ENCODE measurements around the gene WRAP73.

Gene WRAP73

GRCh38 chr1:3614755-3615742 lies 34.9 kb downstream of the WRAP73 start:
- H3K36me3 Mint-ChIP-seq (ENCODE audit: low read depth), result no peaks in the 10 kb centered on the region
- peak; percentile 57 to 62 (median 61) for TF ChIP-seq CTCF (IDR thresholded peaks at IDR 0.05; ENCODE audit: unreplicated experiment in 3 of 3)

GRCh38 chr1:3612123-3612522 lies 37.8 kb downstream of the WRAP73 start:
- TF ChIP-seq CTCF (IDR thresholded peaks at IDR 0.05; ENCODE audit: unreplicated experiment in 3 of 3), result no peak
- Mint-ChIP-seq H3K9me3 (no peaks in the 10 kb centered on the region), H3K4me1 (peaks cover 48% of the 10 kb centered on the region), H3K36me3 (ENCODE audit: low read depth) (no peaks in the 10 kb centered on the region), H3K27me3 (ENCODE audit: low read depth) (peaks cover 36% of the 10 kb centered on the region), H3K27ac (no peak overlapping the region), H3K4me3 (peak overlapping the region; percentile 68 to 79 (median 78))

More at GRCh38 chr1:3614755-3615742, 34.9 kb downstream of the WRAP73 start:
- Mint-ChIP-seq H3K4me1 (peaks cover 46% of the 10 kb centered on the region), H3K27me3 (ENCODE audit: low read depth) (peaks cover 55% of the 10 kb centered on the region), H3K27ac (peak overlapping the region in 2 of 3 experiments; percentile 41 to 72), H3K9me3 (no peaks in the 10 kb centered on the region), H3K4me3 (peak overlapping the region in 1 of 3 experiments; percentile 56)

- peaks cover 48% of the 10 kb centered on the region for H3K4me1 Mint-ChIP-seq
- peaks cover 30% of the 10 kb centered on the region for H3K27me3 Mint-ChIP-seq (ENCODE audit: low read depth)
- H3K36me3 Mint-ChIP-seq (ENCODE audit: low read depth), result no peaks in the 10 kb centered on the region
Measured at GRCh38 chr1:3611170-3612019, 38.5 kb downstream of the WRAP73 start, which contains the start of gene MEGF6. Gene MEGF6, minus strand, starts transcription at chr1:3611508. Its CDS starts 240 bp downstream, at chr1:3611268.

GRCh38 chr1:3610527-3611169 lies 39.3 kb downstream of the WRAP73 start:
- H3K9me3 Mint-ChIP-seq, result no peaks in the 10 kb centered on the region
- H3K4me3 Mint-ChIP-seq, result peak overlapping the region; percentile 84 to 92 (median 89)
- H3K4me1 Mint-ChIP-seq, result peaks cover 44% of the 10 kb centered on the region
- no peak for TF ChIP-seq CTCF (IDR thresholded peaks at IDR 0.05; ENCODE audit: unreplicated experiment in 3 of 3)
- peak overlapping the region; percentile 63 to 94 (median 74) for H3K27ac Mint-ChIP-seq
- peaks cover 23% of the 10 kb centered on the region for H3K27me3 Mint-ChIP-seq (ENCODE audit: low read depth)
- H3K36me3 Mint-ChIP-seq (ENCODE audit: low read depth), result no peaks in the 10 kb centered on the region

More at GRCh38 chr1:3611170-3612019, 38.5 kb downstream of the WRAP73 start, which contains the start of gene MEGF6:
- no peak for TF ChIP-seq CTCF (IDR thresholded peaks at IDR 0.05; ENCODE audit: unreplicated experiment in 3 of 3)
- Mint-ChIP-seq H3K4me3 (peak within 1 kb of the TSS; percentile 84 to 92 (median 89)), H3K9me3 (no peaks in the 10 kb centered on the region), H3K27ac (peak within 1 kb of the TSS; percentile 63 to 94 (median 74))

- H3K27ac Mint-ChIP-seq, result peak overlapping the region; percentile 63 to 94 (median 74)
- H3K9me3 Mint-ChIP-seq, result no peaks in the 10 kb centered on the region
- H3K27me3 Mint-ChIP-seq (ENCODE audit: low read depth), result peaks cover 17% of the 10 kb centered on the region
- peaks cover 41% of the 10 kb centered on the region for H3K4me1 Mint-ChIP-seq
- H3K36me3 Mint-ChIP-seq (ENCODE audit: low read depth), result no peaks in the 10 kb centered on the region
- TF ChIP-seq CTCF (IDR thresholded peaks at IDR 0.05; ENCODE audit: unreplicated experiment in 3 of 3), result no peak
- H3K4me3 Mint-ChIP-seq, result peak overlapping the region; percentile 84 to 92 (median 89)
Measured at GRCh38 chr1:3609769-3610526, 40.0 kb downstream of the WRAP73 start.
